Glomerular visceral epithelial cell (primary cell): Measurements from ENCODE around the gene HTT.

Experiments used
- DNase-seq: peaks from one replicate; pipeline ENCODE4 v3.0.0-alpha.2; 2016; ENCODE audit errors: extremely low spot score

HTT gene

GRCh38 chr4:3234171-3235029, 159.9 kb downstream of the HTT start:
- no peak for DNase-seq

DNA sequence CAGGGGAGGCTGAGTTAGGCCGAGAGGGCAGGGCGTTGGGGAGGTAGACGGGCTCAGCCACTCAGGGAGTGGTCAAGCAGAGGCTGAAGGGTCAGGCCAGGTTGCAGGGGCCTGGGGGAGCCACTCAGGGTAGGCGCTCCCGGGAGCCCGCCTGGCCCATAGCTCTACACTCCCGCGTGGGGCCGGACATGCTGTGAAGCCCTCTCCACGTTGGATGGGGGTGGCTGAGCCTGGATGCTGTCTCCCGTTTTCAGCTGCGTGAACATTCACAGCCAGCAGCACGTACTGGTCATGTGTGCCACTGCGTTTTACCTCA, 160.5 kb downstream of the HTT start:
- no peak for DNase-seq

DNA sequence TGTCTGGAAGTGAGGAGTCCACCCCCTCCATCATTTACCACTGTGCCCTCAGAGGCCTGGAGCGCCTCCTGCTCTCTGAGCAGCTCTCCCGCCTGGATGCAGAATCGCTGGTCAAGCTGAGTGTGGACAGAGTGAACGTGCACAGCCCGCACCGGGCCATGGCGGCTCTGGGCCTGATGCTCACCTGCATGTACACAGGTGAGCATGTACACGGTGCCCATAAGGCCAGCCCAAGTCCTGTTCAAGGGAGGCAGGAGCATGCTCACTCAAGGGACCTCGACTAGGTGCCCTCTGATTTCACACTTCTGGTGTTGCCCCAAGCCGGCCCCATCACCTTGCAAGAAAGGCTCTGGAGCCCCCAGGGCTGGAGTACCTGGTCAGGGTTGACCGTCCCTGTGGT, 161.1 kb downstream of the HTT start:
- no peak for DNase-seq

GRCh38 chr4:3236326-3236878, 161.9 kb downstream of the HTT start:
- DNase-seq, result no peak

GRCh38 chr4:3237266-3237665, 162.8 kb downstream of the HTT start:
- no peak for DNase-seq

- DNase-seq, result no peak
Measured at GRCh38 chr4:3237712-3238560, 163.5 kb downstream of the HTT start.

DNA sequence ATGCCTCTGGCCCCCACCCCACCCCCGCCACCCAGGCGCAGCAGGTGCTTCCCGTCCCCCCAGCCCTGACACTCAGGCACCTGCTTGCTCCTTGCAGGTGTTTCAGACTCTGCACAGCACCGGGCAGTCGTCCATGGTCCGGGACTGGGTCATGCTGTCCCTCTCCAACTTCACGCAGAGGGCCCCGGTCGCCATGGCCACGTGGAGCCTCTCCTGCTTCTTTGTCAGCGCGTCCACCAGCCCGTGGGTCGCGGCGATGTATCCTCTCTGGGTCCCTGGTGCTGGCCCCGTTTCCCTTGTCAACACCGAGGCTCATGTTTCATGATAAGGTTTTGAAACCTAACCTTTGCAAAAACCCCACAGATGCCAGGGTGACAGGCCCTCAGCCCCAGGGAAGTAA, 164.2 kb downstream of the HTT start:
- no peak for DNase-seq

GRCh38 chr4:3239303-3239702, 164.8 kb downstream of the HTT start:
- DNase-seq, result no peak

GRCh38 chr4:3239998-3240920, 165.8 kb downstream of the HTT start:
- DNase-seq, result no peak

GRCh38 chr4:3240936-3241522, 166.5 kb downstream of the HTT start:
- no peak for DNase-seq

GRCh38 chr4:3241898-3242524, 167.5 kb downstream of the HTT start:
- no peak for DNase-seq

DNA sequence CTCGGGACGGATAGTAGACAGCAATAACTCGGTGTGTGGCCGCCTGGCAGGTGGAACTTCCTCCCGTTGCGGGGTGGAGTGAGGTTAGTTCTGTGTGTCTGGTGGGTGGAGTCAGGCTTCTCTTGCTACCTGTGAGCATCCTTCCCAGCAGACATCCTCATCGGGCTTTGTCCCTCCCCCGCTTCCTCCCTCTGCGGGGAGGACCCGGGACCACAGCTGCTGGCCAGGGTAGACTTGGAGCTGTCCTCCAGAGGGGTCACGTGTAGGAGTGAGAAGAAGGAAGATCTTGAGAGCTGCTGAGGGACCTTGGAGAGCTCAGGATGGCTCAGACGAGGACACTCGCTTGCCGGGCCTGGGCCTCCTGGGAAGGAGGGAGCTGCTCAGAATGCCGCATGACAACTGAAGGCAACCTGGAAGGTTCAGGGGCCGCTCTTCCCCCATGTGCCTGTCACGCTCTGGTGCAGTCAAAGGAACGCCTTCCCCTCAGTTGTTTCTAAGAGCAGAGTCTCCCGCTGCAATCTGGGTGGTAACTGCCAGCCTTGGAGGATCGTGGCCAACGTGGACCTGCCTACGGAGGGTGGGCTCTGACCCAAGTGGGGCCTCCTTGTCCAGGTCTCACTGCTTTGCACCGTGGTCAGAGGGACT, 168.8 kb downstream of the HTT start:
- DNase-seq, result no peak

- DNase-seq, result no peak
Measured at GRCh38 chr4:3244002-3244401, 169.5 kb downstream of the HTT start.

DNA sequence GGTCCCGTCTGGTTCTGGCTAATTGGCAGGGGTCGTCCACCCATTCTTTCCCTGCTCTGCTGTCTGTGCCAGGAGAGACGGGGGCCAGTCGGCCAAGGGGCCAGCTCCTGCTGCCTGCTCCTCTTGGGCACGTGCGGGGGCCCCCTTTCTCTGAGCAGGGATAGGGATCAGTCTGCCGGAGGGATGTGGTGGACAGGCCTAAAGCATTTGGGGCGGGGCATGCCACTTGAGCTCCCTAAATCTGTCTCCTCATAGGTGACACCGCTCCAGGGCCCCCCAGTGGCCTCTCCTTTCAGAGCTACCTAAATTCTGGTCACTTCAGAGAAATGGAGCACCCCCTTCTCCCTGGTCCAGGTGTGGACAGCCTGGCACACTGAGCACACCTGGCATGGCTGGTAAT, 170.3 kb downstream of the HTT start:
- no peak for DNase-seq

- no peak for DNase-seq
Measured at GRCh38 chr4:3245676-3246075, 171.2 kb downstream of the HTT start.

DNA sequence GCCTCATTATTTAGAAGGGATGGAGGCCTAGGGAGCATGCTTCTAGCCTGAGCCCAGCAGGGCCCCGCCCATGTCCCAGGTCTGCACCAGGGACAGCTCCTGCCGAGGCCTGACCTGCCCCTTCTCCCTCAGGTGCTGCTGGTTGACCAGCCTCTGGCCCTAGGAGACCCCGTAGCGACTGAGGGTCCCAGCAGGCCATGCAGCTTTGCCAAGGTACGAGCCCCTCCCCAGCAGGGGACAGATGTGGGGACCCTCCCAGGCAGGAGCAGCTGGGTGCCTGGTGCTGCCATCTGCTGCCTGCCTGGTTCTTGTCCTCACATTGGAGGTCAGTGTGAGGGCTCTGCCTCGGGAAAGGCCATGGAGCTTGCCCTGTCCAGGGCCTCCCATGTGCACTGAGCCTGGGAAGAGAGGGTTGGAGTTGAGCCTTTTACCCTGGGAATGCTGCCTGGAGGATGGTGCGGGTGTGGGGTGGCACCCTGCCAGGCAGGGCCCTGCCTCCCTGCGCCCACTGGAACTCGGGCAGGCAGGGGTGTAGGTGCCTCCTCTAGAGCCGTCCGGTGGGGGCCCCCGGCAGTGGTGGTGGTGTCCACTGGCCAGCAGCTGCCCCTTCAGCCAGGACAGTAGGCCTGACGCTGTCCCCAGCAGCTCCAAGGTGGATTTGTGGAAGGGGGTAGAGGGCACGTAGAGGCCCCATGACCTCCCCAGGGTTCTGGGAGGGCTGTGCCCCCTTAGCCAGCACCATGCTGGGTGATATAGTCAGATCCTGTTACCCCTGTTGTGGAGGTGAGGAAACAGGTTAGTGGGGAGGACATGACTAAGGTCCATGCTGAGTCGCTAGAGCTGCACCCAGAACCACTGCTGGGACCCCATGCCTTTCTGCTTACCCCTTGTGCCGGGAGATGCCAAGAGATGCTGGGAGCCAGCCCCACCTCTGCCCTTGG, 172.2 kb downstream of the HTT start:
- no peak for DNase-seq

DNA sequence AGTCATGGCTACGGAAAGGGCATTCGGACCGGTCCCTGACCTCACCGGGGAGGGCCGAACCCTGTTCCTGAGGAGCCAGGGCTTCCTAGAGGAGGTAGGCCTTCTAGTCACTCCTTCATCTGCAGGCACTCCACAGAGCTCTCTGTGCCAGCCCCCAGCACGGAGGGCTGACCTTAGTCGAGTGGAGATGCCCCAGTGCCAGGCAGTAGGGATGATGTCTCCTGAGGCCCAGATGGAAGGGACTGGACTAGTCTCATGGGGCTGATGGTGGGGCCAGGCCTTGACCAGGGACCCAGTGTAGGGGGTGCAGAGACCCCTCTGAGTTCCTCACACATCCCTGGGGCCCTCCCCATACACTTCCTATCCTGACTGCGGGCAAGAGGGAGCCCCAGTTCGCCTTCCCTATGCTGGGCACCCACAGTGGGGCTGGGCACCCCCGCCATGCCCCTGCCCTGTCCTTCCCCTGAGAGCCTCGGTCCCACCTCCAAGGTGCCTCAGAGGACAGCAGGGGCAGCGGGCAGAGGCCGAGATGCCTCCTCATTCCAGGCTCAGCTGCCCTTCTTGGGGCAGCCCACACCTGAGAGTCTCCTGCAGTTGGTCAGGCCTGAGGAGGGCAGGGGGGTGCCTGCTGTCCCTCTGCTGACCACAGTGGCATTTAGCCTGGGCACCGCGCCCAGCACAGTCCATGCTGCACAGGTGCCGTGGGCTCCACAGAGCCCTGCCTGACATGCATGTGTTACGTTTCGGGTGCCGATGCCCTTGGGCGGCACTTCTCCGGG, 173.1 kb downstream of the HTT start:
- no peak for DNase-seq

DNA sequence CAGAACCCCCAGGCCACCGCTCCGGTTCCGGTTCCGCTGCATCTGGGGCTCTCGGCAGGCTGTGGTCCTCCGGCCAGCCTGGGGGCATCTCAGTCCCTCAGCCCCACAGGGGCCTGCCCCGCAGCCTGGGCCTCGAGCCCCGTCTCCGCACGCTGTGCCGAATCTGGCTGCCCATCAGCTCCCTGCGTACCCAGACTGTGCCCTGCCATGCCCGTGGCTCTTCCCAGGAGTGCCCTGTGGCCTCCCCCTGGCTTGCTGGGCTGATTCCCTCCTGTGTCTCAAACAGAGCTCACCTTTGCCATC, 173.6 kb downstream of the HTT start:
- no peak for DNase-seq
